ENCODE measurements around the gene B3GNT3.

Gene B3GNT3

DNA sequence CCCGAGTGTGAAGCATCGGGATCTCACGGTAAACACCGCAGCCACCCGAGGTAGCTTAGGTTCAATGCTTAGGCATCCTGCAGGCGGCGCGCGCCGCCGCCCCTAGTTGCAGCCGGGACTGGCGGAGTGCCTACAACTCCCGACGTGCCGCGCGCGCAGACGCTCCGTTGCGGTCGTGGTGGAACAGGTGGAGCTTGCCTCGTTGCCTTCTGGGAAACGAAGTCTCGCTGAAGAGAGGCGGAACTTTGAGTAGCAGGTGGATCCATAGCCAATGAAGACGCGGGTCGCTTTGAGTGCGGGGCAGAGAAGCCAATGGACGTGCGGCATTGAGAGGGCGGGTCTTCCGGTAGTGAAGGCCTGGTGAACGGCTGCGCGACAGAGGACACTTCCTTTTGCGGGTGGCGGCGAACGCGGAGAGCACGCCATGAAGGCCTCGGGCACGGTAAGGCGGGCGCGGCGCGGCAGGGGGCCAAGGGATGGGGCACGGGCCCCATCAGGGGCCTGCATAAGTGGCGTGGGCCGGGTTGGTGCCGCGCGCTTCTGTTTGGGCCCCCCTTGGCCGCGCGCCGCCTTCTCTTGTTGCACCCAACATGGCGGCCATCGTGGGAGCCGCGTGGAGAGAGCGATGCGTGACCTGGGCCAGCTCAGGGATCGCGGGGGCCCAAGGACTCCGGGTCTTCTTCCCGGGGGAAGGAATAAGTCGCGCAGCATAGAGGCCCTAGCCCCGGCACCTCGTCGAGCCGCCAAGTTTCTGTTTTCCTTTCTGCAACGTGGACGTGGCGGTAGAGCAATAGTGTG, 64.8 kb downstream of the B3GNT3 start, which contains the start of gene RPL18A:
RPL18A (plus strand) TSS at position 378 of the 798 bp plus-strand sequence; CDS start at position 425, 47 bp downstream.
- DNase-seq (ENCODE audit: low read depth in 1 of 2, low spot score in 1 of 2): peak; percentile 93 to 99

DNA sequence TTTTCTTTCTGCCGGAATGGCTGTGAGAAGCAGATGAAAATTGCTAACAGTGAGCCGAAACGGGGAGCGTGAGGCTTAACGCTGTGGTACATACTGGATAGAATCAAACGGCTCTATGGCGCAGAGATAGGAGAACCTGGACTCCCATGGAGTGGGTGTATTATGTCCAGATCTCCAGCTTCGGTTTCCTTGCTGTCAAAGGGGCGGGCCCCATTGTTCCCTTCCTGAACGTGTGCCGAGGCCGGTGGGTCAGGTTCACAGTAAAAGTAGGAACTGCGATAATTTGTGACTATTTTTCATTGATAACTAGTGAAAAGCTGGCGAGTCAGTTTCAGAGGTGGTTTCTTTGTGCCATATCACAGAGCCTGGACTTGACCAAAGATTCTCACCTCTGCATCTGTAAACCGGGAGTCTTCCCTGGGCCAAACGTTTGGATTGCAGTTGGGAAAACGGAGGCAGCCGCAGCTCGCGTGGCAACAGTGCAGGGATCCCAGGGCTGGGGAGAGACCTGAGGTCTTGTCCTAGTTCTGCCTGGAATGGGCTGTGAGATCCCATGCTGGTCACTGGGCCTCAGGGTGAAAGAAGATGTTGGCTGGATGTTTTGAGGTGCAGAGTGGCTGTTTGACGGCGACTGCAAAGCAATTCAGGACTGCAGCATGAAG, 65.5 kb downstream of the B3GNT3 start:
- DNase-seq (ENCODE audit: low read depth in 1 of 2, low spot score in 1 of 2): no peak

GRCh38 chr19:17860993-17861360, 66.0 kb downstream of the B3GNT3 start:
- no peak for DNase-seq (ENCODE audit: low read depth in 1 of 2, low spot score in 1 of 2)

DNA sequence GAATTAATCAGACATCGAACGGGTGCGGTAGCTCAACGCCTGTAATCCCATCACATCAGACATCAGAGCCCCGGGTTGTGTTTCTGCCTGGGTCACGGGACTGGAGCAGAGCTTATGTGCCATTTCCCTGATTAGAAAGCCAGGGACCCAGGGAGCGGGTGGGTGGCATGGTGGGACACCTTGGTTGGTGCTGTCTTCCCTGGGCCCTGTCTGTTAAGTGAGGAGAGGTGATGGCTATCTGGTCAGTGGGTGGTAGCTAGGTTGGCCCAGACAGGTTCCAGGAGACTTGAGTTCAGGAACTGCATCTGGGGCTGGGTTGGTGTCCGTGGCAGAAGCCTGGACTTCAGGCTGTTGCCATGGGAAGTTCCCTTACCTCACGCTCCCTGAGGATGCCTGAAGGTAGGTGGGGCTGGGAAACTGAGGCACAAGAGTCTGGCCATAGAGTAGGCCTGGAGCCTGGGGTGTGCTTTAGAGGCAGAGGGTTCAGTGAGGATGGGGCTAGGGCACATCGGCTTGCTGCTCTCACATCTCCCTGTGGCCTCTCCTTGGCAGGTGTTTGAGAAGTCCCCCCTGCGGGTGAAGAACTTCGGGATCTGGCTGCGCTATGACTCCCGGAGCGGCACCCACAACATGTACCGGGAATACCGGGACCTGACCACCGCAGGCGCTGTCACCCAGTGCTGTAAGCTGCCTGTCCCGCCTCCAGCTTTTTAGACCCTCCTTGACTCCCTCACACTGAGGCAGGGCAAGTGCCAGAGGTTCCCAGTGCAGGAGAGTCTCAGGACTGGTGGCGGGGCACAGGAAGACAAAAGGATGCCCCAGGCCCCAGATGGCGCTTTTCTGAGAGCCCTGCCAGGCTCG, 66.8 kb downstream of the B3GNT3 start:
- DNase-seq (ENCODE audit: low read depth in 1 of 2, low spot score in 1 of 2): no peak

GRCh38 chr19:17862711-17863519, 68.0 kb downstream of the B3GNT3 start:
- no peak for DNase-seq (ENCODE audit: low read depth in 1 of 2, low spot score in 1 of 2)

Data from activated CD4-positive, alpha-beta T cell treated with anti-CD3 and anti-CD28 coated beads, Interleukin-2, amount 50 U/mL, for 24 hours (primary cell).